Measurements from ENCODE around the gene PDE4D.

DNA sequence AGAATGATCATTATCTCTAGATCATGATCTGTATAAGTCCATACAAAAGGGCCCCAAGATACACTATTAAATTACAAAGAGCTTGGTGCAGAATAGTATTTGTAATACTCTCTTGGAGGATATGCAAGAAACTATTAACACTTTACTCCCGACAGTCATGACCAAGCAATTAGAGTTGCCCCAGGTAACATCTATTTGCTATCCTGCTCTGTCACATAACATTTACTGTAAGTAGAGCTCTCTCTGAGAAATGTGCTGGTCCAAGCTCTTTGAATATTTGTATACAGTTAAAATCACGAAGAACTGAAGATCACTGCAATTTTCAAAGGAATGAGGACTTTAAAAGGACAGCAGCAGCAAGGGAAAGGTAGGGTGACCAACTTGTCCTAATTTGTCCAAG lies 757.0 kb downstream of the PDE4D start:
- TF ChIP-seq, protein P1, sequence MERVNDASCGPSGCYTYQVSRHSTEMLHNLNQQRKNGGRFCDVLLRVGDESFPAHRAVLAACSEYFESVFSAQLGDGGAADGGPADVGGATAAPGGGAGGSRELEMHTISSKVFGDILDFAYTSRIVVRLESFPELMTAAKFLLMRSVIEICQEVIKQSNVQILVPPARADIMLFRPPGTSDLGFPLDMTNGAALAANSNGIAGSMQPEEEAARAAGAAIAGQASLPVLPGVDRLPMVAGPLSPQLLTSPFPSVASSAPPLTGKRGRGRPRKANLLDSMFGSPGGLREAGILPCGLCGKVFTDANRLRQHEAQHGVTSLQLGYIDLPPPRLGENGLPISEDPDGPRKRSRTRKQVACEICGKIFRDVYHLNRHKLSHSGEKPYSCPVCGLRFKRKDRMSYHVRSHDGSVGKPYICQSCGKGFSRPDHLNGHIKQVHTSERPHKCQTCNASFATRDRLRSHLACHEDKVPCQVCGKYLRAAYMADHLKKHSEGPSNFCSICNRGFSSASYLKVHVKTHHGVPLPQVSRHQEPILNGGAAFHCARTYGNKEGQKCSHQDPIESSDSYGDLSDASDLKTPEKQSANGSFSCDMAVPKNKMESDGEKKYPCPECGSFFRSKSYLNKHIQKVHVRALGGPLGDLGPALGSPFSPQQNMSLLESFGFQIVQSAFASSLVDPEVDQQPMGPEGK (CRISPR knock-in tag; IDR thresholded peaks at IDR 0.05; ENCODE audit: borderline replicate concordance), result no peak
- TF ChIP-seq ZNF70 (CRISPR knock-in tag; IDR thresholded peaks at IDR 0.05) (no peak), SNAI2 (CRISPR knock-in tag; IDR thresholded peaks at IDR 0.05) (no peak), ZC3H10 (CRISPR knock-in tag; IDR thresholded peaks at IDR 0.05) (no peak), RARB (CRISPR knock-in tag; IDR thresholded peaks at IDR 0.05) (no peak), TOX (CRISPR knock-in tag; IDR thresholded peaks at IDR 0.05; ENCODE audit: borderline replicate concordance) (no peak), ESRRG (CRISPR knock-in tag; IDR thresholded peaks at IDR 0.05) (no peak), CSRNP3 (CRISPR knock-in tag; IDR thresholded peaks at IDR 0.05) (no peak), ISL1 (CRISPR knock-in tag; IDR thresholded peaks at IDR 0.05) (no peak), ZNF8 (CRISPR knock-in tag; IDR thresholded peaks at IDR 0.05) (no peak), TCF4 (CRISPR knock-in tag; IDR thresholded peaks at IDR 0.05; ENCODE audit: borderline replicate concordance) (no peak), ZFP30 (CRISPR knock-in tag; IDR thresholded peaks at IDR 0.05) (no peak), ARNTL (CRISPR knock-in tag; IDR thresholded peaks at IDR 0.05; ENCODE audit: borderline replicate concordance, low read depth) (no peak)
- TF ChIP-seq, protein P2, sequence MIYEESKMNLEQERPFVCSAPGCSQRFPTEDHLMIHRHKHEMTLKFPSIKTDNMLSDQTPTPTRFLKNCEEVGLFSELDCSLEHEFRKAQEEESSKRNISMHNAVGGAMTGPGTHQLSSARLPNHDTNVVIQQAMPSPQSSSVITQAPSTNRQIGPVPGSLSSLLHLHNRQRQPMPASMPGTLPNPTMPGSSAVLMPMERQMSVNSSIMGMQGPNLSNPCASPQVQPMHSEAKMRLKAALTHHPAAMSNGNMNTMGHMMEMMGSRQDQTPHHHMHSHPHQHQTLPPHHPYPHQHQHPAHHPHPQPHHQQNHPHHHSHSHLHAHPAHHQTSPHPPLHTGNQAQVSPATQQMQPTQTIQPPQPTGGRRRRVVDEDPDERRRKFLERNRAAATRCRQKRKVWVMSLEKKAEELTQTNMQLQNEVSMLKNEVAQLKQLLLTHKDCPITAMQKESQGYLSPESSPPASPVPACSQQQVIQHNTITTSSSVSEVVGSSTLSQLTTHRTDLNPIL (CRISPR knock-in tag; IDR thresholded peaks at IDR 0.05; ENCODE audit: low read depth), result no peak

Measured in SK-N-SH treated with all-trans-retinoic acid at 6 μM for 48 hours (cell line).